HG02623 (cell line): ENCODE measurements around the gene KRTDAP.

Source experiments
- ATAC-seq: cut with Tn5 transposase; IDR thresholded peaks from one replicate; pipeline ENCODE4 v1.9.1; 2021; ENCODE audit warnings: moderate library complexity; ENCODE audit not compliant: unreplicated experiment

KRTDAP gene

DNA sequence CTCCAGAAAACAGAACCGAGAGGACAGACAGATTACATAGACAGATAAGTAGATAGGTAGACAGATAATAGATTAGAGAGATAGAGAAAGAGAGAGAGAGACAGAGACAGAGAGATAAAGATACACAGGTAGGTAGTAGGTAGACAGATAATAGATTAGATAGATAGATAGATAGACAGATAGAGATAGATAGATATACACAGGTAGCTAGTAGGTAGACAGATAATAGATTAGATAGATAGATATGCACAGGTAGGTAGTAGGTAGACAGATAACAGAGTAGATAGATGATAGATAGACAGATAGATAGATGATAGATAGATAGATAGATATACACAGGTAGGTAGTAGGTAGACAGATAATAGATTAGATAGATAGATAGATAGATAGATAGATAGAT lies 32.1 kb downstream of the KRTDAP start:
- ATAC-seq: no peak

DNA sequence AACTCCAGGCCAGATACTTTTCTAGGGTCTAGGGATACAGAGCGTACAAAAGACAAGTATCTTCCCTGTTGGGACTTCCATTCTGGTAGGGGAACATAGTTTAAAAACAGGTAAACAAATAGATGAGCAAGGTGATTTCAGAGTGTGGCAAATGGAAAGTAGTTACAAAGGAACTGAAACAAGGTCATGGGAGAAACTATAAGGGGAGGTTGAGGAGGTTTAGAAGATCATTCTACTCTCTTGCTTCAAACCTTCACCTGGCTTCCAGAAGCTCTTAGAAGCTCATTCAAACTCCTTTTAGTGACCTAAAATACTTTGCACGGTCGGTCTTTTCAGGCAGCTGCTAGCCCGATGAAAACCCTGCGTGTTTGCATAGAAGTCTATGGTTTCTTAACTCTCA lies 33.1 kb downstream of the KRTDAP start:
- no peak for ATAC-seq

DNA sequence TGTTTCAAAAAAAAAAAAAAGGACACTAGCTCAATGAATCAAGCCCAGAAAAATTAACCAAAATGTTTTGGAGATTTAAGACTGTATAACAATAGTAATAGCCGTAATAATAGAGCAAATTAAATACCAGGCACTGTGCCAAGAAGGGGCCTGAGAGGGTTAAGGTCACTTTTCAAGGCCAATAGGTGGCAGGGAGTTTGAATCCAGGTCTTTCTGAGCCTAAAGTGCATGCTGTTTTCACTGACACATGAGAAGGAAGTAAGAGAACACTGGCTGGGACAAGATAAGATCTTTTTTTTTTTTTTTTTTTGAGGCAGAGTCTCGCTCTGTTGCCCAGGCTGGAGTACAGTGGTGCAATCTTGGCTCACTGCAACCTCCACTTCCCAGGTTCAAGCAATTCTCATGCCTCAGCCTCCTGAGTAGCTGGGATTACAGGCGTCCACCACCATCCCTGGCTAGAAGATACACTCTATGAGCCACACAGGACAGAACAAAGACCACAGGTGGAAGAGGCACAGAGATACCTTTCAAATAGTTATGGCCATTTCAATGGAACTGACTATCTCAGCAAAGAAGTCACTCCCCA lies 34.6 kb downstream of the KRTDAP start:
- no peak for ATAC-seq

DNA sequence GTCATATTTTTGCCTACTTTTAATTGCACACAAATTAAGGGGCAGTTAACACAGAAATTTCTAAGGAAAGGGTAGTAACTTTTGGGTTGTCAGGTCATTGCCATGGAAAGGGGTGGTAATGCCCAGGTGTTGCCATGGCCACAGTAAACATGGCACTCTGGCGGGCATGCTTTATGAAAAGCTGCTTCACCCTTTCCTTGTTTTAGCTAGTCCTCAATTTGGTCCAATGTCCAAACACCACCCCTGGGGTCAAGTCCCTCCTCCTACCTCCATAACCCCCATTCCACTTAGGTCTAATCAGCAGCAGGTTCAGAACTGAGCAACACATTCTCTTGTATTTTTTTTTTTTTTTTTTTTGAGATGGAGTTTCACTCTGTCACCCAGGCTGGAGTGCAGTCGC lies 35.6 kb downstream of the KRTDAP start:
- no peak for ATAC-seq

DNA sequence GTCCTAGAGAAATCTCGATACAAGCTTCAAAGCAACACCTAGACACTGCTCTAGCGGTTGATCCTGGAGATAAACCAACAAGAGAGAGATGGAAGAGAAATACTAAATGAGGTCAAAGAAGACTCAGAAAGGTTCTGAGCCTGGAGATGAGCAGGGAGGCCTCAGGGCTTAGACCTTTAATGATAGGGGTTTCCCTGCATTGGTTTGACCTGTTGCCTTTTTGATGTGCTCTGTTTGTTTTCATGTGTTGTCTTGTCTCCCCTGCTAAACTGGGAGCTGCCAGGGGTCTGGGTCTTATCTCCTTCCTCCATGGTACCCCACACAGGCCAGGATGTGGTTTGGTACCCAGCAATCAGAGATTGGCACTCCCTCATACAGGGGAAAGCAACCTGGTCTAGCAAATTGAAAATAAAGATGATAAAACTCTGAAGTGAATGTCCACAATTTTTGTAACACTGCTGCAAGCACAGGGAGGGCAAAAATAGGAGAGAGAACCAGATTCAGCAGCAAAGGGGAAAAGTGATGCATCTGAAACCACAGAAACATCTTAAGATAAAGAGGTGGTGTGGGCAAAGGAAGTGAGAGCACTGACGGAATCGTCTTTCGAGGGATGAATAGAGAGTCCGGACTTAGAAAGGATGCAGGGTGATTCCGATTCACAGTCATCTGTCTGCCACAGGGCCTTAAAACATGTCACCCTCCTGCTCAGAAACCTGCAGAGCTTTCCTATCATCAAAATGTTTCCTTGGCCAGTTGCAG lies 38.7 kb downstream of the KRTDAP start:
- ATAC-seq: no peak

DNA sequence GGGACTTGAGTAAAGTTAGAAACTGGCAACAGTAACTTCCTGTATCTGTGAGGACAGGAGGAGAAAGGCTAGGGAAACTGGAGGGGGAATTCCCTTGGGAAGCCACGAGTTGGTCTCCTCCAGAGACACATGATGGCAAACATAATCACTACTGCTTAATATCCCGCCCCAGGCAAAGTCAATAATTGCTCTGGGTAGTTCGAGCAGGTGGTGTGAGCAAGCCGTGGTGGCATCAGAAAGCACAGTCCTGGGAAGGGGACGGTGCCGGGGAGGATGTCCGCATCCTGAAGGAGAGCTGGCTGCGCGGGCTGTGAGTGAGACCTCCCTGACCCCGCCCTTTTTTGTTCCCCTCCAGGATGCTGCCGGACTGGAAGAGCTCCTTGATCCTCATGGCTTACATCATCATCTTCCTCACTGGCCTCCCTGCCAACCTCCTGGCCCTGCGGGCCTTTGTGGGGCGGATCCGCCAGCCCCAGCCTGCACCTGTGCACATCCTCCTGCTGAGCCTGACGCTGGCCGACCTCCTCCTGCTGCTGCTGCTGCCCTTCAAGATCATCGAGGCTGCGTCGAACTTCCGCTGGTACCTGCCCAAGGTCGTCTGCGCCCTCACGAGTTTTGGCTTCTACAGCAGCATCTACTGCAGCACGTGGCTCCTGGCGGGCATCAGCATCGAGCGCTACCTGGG lies 40.8 kb downstream of the KRTDAP start:
- ATAC-seq: no peak

DNA sequence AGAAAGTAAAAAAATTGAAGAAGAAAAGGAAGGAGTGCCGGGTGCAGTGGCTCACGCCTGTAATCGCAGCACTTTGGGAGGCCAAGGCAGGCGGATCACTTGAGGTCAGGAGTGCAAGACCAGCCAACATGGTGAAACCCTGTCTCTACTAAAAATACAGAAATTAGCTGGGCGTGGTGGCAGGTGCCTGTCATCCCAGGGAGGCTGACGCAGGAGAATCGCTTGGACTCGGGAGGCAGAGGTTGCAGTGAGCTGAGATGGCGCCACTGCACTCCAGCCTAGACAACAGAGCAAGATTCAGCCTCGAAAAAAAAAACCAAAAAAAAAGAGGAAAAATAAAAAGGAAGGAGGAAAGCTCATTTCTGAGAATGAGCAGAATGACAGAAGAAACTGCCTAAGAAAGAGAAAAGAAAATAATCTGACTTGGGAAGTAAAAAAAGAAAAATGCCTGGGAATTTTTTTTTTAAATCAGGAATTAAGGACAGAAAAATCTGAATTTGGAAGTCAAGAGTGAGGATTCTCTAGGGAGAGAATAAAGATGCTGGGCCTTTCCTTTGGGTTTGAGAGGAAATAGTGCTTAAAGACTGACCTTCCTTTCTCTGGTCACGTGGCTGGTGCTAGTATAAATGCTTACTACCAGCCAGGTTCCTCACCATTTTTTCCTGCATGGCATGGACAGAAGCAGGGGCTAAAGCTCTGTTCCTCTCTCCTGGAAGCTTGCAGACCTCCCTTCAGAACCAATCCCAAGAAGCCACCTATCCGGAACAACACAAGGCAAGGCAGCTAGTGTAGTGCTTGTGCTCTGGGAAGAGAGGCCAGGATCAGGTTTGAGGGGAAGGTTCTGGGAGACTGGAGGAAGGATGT lies 42.4 kb downstream of the KRTDAP start, which contains the start of gene FFAR2:
Gene FFAR2 (plus strand): TSS at position 652 of the 864 bp plus-strand sequence. CDS start 1,458 bp downstream, outside the sequence.
- ATAC-seq: no peak

DNA sequence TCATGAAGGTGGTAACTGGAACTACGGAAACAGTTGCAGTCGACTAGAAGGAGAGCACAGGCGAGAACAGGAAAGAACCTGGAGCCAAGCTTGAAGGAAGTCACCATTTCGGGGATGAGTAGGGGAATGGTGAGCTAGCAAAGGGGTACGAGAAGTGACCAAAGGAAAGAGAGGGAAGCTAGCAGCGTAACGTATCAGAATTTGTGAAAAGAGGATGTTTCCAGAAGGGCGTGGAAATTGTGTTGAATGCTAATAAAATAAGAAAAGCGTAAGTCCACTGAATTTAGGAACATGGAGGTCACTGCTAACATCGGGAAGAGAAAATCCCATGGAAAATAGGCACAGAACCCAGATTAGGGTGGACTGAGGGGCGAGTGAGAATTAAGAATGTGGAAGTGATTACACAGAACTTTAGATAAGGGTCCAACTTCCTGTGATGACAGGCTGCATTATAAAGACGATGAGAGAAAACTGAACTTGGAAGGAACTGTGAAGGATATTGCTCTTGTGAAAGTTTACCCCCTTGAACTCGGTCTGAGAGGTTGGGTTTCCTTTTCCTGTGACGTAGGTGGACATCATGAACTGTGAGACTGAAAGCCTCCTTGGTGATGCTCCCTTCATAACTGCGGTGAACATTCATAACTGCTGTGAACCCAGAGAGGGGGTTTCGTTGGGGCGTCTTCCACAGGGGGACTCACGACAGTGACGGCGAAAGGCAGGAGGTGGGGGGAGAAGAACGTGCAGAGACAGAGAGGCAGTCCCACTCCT lies 44.3 kb downstream of the KRTDAP start:
- ATAC-seq: no peak

DNA sequence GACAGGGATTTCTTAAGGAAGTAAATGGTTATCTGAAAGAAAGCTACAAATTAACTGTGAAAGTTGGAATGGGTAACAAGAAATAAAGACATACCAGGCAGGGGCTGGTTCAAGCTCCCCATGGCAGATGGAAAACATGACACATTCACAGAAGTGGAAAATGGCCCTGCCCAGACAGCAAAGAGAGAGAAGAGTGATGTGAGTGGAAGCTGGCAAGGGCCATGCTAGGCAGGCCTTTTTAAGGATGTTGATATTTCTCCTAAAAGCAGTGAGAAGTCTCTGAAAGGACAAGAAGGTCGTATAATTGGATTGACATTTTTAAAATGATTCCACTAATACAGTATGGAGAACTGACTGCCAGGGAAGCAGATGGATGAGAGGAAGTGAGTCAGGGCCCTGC lies 45.5 kb downstream of the KRTDAP start:
- ATAC-seq: no peak

DNA sequence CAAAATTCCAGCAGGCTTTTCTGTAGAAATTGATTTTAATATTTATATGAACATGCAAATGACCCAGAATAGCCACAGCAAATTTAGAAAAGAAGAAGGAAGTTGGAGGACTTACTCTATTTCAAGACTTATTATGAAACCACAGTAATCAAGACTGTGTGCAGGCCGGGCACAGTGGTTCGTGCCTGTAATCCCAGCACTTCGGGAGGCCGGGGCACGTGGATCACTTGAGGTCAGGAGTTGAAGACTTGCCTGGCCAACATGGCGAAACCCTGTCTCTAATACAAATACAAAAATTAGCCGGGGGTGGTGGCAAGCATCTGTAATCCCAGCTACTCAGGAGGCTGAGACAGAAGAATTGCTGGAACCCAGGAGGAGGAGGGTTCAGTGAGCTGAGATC lies 48.2 kb downstream of the KRTDAP start:
- no peak for ATAC-seq

DNA sequence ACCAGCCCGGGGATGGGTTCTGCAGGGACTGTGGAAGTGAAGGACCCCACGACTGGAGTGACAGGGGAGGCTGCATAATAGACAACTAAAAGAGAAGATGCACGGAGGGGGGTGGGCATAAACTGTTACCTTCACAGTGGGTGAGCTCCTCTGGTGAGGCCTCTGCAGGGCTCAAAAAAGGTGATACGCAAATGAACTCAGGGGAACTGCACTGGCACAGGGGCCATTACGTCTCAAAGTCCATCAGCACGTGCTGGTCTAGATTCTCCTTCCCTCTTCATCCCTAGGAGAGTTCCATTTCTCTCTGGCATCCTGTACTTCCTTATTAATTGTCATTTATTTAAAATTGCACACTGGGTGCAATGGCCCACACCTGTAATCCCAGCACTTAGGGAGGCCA lies 50.3 kb downstream of the KRTDAP start:
- no peak for ATAC-seq

DNA sequence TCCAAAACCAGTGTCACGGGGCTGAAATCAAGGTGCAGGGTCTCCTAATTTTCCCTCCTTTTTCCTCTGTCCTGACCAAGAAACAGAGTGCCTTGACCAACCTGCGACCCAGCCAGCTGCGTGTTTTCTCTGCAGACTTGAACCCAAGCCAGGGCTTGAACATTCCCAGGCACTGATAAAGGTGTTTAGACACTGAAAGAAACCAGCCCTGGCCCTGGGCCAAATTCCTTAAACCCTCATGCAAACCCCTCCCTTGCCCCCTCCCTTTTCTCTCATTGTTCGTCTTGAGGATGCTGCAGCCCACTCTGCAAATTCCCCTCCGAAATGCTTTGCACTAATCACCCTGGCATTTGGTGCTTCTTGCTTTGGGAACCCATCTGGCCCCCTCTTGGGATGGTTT lies 51.7 kb downstream of the KRTDAP start:
- ATAC-seq: no peak

DNA sequence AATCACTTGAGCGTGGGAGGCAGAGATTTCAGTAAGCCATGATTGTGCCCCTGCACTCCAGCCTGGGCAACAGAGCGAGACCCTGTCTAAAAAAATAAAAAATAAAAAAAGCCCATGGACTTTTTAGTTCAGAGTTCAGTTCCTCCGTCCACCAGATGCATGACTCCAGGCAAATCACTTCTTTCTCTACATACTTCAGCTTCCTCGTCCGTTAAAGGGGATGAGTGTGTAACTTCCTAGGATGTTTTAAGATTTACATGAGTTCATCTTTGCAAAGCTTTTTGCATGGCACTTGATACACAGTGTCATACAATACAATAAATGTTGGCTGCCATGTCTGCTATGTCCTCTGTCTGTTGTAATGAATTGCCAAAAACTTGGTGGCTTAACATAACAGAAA lies 52.2 kb downstream of the KRTDAP start:
- no peak for ATAC-seq

DNA sequence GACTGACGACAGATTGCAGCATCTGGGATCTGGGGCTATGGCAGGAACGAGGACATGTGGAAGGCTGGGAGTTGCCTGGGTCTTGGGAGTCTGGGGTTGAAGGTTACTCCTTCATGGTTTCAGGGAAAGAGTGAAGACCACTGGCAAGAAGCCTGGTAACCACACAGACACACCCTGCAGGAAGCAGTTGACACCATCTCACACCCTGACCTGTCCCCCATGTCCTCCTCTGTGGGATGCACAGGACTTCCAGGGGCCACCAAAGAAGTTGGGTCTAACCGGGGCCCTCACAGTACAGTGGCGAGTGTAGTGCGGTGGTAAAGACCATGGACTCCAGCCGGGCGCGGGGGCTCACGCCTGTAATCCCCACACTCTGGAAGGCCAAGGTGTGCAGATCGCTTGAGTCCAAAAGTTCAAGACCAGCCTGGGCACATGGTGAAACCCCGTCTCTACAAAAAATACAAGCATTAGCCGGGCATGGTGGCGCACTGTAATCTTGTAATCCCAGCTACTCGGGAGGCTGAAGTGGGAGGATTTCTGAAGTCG lies 52.8 kb downstream of the KRTDAP start:
- no peak for ATAC-seq
